NB4 (cell line): Measurements from ENCODE around the gene GPC5.

Experiments used
- CTCF ChIP-seq: IDR thresholded peaks from one replicate; pipeline ENCODE4 v1.5.1; 2012; ENCODE audit warnings: low read depth, low read length
- MYC ChIP-seq: IDR thresholded peaks from 2 replicates; pipeline ENCODE4 v1.6.1; 2011; ENCODE audit warnings: low read depth, low read length
- POLR2A ChIP-seq: IDR thresholded peaks from 2 replicates; pipeline ENCODE4 v1.6.1; 2011; ENCODE audit warnings: mild to moderate bottlenecking; ENCODE audit not compliant: insufficient read length; ENCODE audit errors: extremely low read depth

- TF ChIP-seq POLR2A (no peak), CTCF (no peak), MYC (no peak)
Measured at GRCh38 chr13:91359111-91359510, 39.3 kb upstream of the GPC5 start.
